Measurements from ENCODE around the gene MYO16.

DNA sequence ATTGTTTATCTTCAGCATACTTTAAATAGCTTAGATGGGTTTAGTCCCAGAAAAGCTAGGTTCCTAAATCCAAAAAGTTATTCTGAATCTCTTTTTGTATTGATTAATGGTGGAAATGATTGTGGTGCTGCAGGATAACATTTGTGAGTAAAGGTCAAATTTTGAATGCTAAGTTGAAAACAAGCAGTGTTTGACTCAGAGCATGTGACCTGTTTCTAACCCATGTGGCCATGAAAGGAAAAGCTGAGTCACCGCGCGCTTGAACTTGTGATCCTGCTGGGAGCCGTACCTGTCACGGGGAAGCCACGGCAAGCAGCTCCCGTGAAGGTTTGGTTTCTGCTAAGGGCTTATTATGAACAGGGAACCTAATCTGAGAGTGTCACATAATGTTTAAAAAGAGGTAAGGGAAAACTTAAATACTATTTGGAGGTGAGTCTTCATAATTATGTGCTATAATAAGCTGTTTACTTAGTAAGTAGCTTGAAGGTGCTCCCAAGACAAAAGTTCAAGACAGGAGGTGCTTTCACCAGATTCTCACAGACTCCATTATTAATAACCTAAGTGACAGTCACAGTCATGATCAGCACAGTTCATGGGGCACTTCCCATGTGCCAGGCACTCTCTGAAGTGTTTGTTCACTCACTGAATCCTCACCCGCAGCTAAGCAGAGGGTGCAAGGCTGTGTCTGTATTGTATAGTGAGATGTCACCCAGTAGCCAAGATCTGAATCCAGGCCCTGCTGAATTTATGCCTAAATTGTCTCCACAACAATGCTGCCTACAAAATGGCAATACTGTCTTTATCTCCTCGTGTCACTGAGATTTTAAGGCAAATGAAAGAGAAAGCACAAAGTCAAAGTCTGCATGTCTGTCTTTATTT lies 286.5 kb downstream of the MYO16 start:
- TF ChIP-seq CTCF (IDR thresholded peaks at IDR 0.05; ENCODE audit: insufficient read depth, low read length, poor library complexity, severe bottlenecking) = no peak
- TF ChIP-seq EZH2phosphoT487 (conservative IDR thresholded peaks at IDR 0.05; ENCODE audit: low read length) = no peak
